Measurements from ENCODE around the gene MB21D2. TPM values are rescaled to one million over a fixed set of nuclear protein-coding genes. Genes with fewer than 3 reads are reported as not detected.
"Not testable (repeated sequence)": the region's sequence is repeated elsewhere in the genome, so short reads cannot be mapped to it uniquely, and the experiment has no call there.

MB21D2 gene
- total RNA-seq, 1 experiment from 2014 or later: 3.0 TPM

- no peak for DNase-seq (ENCODE audit: low spot score)
Measured at GRCh38 chr3:192804502-192804901, 113.2 kb downstream of the MB21D2 start.

GRCh38 chr3:192802957-192803899 lies 114.4 kb downstream of the MB21D2 start:
- peak; percentile 60 for DNase-seq (ENCODE audit: low spot score)

GRCh38 chr3:192801985-192802384 lies 115.7 kb downstream of the MB21D2 start:
- DNase-seq (ENCODE audit: low spot score): no peak

- no peak for DNase-seq (ENCODE audit: low spot score)
Measured at GRCh38 chr3:192799721-192800120, 117.9 kb downstream of the MB21D2 start.

GRCh38 chr3:192795021-192795420 lies 122.6 kb downstream of the MB21D2 start:
- DNase-seq (ENCODE audit: low spot score): no peak

- no peak for DNase-seq (ENCODE audit: low spot score)
Measured at GRCh38 chr3:192794216-192794615, 123.4 kb downstream of the MB21D2 start.

- DNase-seq (ENCODE audit: low spot score): not testable (repeated sequence)
Measured at GRCh38 chr3:192788816-192789515, 128.7 kb downstream of the MB21D2 start.

GRCh38 chr3:192778508-192778907 lies 139.1 kb downstream of the MB21D2 start:
- no peak for DNase-seq (ENCODE audit: low spot score)

- not testable (repeated sequence) for DNase-seq (ENCODE audit: low spot score)
Measured at GRCh38 chr3:192774341-192774740, 143.3 kb downstream of the MB21D2 start.

GRCh38 chr3:192772240-192772894 lies 145.3 kb downstream of the MB21D2 start:
- DNase-seq (ENCODE audit: low spot score): peak; percentile 60

GRCh38 chr3:192758654-192759053 lies 159.0 kb downstream of the MB21D2 start:
- DNase-seq (ENCODE audit: low spot score): no peak

- no peak for DNase-seq (ENCODE audit: low spot score)
Measured at GRCh38 chr3:192751148-192751547, 166.5 kb downstream of the MB21D2 start.

- DNase-seq (ENCODE audit: low spot score): no peak
Measured at GRCh38 chr3:192750201-192750600, 167.5 kb downstream of the MB21D2 start.

- DNase-seq (ENCODE audit: low spot score): no peak
Measured at GRCh38 chr3:192747746-192748145, 169.9 kb downstream of the MB21D2 start.

GRCh38 chr3:192747145-192747544 lies 170.5 kb downstream of the MB21D2 start:
- no peak for DNase-seq (ENCODE audit: low spot score)

Other genes starting within 250 kb of the MB21D2 start
- not detected in 2 replicates for gene FGF12, start 190.3 kb downstream of the MB21D2 start, total RNA-seq (2014; rRNA removed; shearing (Covaris generic))